Tibial nerve (tissue), 4 donors: ENCODE data around the gene AANAT.

ENCODE experiments used
- CTCF ChIP-seq, 5 experiments: fragments of 200-600 bp in 3 of 5; fragments of 450-650 bp in 2 of 5; sonication (generic) in 3 of 5; IDR thresholded peaks; one replicate each; pipeline ENCODE4 v1.5.1; 2016 to 2019; ENCODE audit warnings: antibody characterized with exemption in 5 of 5, mild to moderate bottlenecking in 3 of 5, moderate library complexity in 2 of 5
- EP300 ChIP-seq, 2 donors: sonication (generic); formaldehyde crosslinking; IDR thresholded peaks; one replicate each; pipeline ENCODE4 v1.6.1; 2017; ENCODE audit warnings: antibody characterized with exemption in 2 of 2, mild to moderate bottlenecking in 1 of 2
- POLR2A ChIP-seq, 2 donors: fragments of 450-650 bp; IDR thresholded peaks; one replicate each; pipeline ENCODE4 v1.6.1; 2017; ENCODE audit warnings: antibody characterized with exemption in 2 of 2, mild to moderate bottlenecking in 2 of 2, moderate library complexity in 2 of 2

GRCh38 chr17:76513306-76513692 is 45.9 kb downstream of the AANAT start:
- no peak for TF ChIP-seq EP300 (IDR thresholded peaks at IDR 0.05)
- TF ChIP-seq POLR2A (IDR thresholded peaks at IDR 0.05) = no peak
- no peak for TF ChIP-seq CTCF (IDR thresholded peaks at IDR 0.05)
